Measurements from ENCODE around the gene LAMC1.

Gene LAMC1

DNA sequence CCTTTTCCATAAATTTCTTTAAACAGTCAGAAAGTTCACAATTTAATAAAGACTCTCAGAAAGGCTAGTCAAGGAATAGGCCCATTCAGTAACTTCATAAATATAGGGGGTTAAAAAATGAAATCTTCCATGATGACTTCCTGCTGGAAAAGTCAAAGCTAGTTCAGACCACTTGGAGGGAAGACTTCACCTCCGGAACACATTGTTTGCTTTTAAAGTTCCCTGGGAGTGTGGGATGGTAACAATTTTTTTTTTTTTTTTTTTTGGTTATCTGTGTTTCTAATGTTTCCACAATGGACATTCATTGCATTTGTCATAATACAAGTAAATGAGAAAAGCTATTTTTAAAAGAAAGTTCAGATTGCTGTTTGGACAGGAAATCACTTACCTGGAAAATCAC lies 144.5 kb downstream of the LAMC1 start (continued):
- TF ChIP-seq, protein P1, sequence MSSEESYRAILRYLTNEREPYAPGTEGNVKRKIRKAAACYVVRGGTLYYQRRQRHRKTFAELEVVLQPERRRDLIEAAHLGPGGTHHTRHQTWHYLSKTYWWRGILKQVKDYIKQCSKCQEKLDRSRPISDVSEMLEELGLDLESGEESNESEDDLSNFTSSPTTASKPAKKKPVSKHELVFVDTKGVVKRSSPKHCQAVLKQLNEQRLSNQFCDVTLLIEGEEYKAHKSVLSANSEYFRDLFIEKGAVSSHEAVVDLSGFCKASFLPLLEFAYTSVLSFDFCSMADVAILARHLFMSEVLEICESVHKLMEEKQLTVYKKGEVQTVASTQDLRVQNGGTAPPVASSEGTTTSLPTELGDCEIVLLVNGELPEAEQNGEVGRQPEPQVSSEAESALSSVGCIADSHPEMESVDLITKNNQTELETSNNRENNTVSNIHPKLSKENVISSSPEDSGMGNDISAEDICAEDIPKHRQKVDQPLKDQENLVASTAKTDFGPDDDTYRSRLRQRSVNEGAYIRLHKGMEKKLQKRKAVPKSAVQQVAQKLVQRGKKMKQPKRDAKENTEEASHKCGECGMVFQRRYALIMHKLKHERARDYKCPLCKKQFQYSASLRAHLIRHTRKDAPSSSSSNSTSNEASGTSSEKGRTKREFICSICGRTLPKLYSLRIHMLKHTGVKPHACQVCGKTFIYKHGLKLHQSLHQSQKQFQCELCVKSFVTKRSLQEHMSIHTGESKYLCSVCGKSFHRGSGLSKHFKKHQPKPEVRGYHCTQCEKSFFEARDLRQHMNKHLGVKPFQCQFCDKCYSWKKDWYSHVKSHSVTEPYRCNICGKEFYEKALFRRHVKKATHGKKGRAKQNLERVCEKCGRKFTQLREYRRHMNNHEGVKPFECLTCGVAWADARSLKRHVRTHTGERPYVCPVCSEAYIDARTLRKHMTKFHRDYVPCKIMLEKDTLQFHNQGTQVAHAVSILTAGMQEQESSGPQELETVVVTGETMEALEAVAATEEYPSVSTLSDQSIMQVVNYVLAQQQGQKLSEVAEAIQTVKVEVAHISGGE (tag by site-specific recombination; conservative IDR thresholded peaks at IDR 0.05; ENCODE audit: low read depth), result no peak
- TF ChIP-seq ZNF341 (tag by site-specific recombination; IDR thresholded peaks at IDR 0.05; ENCODE audit: low read depth), result no peak

DNA sequence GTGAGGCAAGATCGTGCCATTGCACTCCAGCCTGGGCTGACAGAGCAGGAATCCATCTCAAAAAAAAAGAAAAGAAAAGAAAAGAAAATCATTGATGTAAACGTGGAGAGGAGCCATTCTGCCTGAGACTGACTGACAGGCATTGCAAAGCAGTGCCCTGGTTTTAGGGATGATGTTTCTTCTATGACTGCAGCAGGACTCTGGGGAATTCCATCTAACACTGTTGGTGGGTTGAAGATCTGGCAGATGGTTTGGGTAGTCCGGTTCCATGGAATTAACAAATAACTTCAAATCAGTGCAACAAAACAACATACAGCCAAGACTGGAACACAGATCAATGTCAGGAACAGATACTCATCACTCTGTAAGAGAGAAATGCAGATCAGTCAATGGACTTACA lies 145.1 kb downstream of the LAMC1 start:
- CTCF ChIA-PET, result interaction anchor here (0.8 kb wide), 1 partner anchor 8 kb away, joined by 3 read pairs; no protein-coding TSS in a partner anchor
- Histone ChIP-seq H3K4me3 (ENCODE audit: low read depth, low read length) (no peak overlapping the region), H3K9me3 (ENCODE audit: control insufficient read depth, insufficient read depth, low read depth, low read length) (no peaks in the 10 kb centered on the region), H3K4me1 (ENCODE audit: control insufficient read depth, insufficient read depth, low read length) (0 out of 2 replicates have a peak, but pooled peaks cover 2% of the 10 kb centered on the region), H3K36me3 (ENCODE audit: control insufficient read depth in 2 of 2, insufficient read depth in 1 of 2, low read length in 2 of 2) (no peaks in the 10 kb centered on the region), H3K27ac (ENCODE audit: extremely low read depth, low read depth, low read length) (no peak overlapping the region)
- TF ChIP-seq ZNF23 (tag by site-specific recombination; IDR thresholded peaks at IDR 0.05; ENCODE audit: borderline replicate concordance) (no peak), ZNF792 (tag by site-specific recombination; IDR thresholded peaks at IDR 0.05) (no peak), ZNF292 (tag by site-specific recombination; IDR thresholded peaks at IDR 0.05; ENCODE audit: borderline replicate concordance, low read depth) (no peak), ZNF132 (tag by site-specific recombination; IDR thresholded peaks at IDR 0.05; ENCODE audit: borderline replicate concordance) (no peak), ZFP69B (tag by site-specific recombination; IDR thresholded peaks at IDR 0.05) (no peak), ZNF174 (tag by site-specific recombination; IDR thresholded peaks at IDR 0.05) (no peak), OSR2 (tag by site-specific recombination; IDR thresholded peaks at IDR 0.05) (no peak), ZNF221 (tag by site-specific recombination; IDR thresholded peaks at IDR 0.05; ENCODE audit: borderline replicate concordance) (no peak), ZNF19 (tag by site-specific recombination; IDR thresholded peaks at IDR 0.05; ENCODE audit: low read depth) (no peak), ZNF623 (tag by site-specific recombination; IDR thresholded peaks at IDR 0.05) (no peak)
- TF ChIP-seq, protein P2, sequence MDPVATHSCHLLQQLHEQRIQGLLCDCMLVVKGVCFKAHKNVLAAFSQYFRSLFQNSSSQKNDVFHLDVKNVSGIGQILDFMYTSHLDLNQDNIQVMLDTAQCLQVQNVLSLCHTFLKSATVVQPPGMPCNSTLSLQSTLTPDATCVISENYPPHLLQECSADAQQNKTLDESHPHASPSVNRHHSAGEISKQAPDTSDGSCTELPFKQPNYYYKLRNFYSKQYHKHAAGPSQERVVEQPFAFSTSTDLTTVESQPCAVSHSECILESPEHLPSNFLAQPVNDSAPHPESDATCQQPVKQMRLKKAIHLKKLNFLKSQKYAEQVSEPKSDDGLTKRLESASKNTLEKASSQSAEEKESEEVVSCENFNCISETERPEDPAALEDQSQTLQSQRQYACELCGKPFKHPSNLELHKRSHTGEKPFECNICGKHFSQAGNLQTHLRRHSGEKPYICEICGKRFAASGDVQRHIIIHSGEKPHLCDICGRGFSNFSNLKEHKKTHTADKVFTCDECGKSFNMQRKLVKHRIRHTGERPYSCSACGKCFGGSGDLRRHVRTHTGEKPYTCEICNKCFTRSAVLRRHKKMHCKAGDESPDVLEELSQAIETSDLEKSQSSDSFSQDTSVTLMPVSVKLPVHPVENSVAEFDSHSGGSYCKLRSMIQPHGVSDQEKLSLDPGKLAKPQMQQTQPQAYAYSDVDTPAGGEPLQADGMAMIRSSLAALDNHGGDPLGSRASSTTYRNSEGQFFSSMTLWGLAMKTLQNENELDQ (tag by site-specific recombination; IDR thresholded peaks at IDR 0.05; ENCODE audit: low read depth), result no peak
- POLR2A ChIA-PET, result no interaction called here

DNA sequence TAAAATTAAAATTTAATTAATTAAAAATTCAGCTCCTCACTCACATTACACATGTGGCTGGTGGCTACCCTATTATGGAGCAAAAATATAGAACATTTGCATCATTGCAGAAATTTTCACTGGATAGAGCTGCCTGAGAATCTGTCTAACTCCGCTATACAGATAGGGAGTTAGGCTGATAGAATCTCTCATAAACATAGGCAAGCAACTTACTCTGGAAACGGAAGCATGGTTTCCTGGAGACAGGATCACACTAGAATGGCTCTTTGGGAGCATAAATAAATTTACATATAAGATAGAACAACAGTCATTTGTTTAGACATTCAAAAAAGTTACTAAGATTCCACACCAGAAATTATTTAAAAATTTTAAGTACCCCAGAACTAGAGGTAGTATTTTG lies 150.6 kb downstream of the LAMC1 start:
- Histone ChIP-seq H3K27ac (ENCODE audit: extremely low read depth, low read depth, low read length) (no peak overlapping the region), H3K36me3 (ENCODE audit: control insufficient read depth in 2 of 2, insufficient read depth in 1 of 2, low read length in 2 of 2) (no peaks in the 10 kb centered on the region), H3K4me3 (ENCODE audit: low read depth, low read length) (no peak overlapping the region), H3K9me3 (ENCODE audit: control insufficient read depth, insufficient read depth, low read depth, low read length) (no peaks in the 10 kb centered on the region), H3K4me1 (ENCODE audit: control insufficient read depth, insufficient read depth, low read length) (no peaks in the 10 kb centered on the region)
- TF ChIP-seq ZNF223 (tag by site-specific recombination; IDR thresholded peaks at IDR 0.05) (no peak), ZNF776 (tag by site-specific recombination; IDR thresholded peaks at IDR 0.05; ENCODE audit: borderline replicate concordance) (no peak), ZNF660 (tag by site-specific recombination; IDR thresholded peaks at IDR 0.05) (no peak)
- ChIA-PET CTCF (interaction anchor here (0.7 to 1.6 kb wide), 4 partner anchors 54 to 270 kb away, joined by 3 to 6 read pairs (median 4); no protein-coding TSS in a partner anchor), POLR2A (no interaction called here)

Measured in HEK293 (cell line).